GM21576 (cell line): ENCODE data around the gene SNHG17.
"Not testable (repeated sequence)": the region's sequence is repeated elsewhere in the genome, so short reads cannot be mapped to it uniquely, and the experiment has no call there.

Experiments used
- ATAC-seq: cut with Tn5 transposase; IDR thresholded peaks from one replicate; pipeline ENCODE4 v1.9.1; 2021; ENCODE audit warnings: mild to moderate bottlenecking, moderate library complexity; ENCODE audit not compliant: unreplicated experiment

SNHG17 gene

DNA sequence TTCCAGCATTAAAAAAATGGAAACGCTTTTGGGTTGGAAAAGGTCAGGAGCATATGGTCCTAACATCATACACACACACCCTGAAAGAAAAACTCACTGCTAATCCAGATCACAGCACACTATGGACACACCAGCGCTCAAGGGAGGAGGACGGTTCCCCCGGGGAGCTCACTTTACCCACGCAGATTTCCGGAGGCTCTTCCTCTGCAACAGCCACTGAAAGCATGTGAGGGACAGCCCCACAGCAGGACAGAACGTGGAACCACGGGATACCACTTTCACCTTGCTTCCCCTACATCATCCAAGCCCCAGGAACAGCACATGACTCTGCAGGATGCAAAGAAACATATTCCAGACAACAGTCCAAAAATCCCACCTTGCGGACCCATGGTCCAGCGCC is 13.2 kb downstream of the SNHG17 start:
- no peak for ATAC-seq

DNA sequence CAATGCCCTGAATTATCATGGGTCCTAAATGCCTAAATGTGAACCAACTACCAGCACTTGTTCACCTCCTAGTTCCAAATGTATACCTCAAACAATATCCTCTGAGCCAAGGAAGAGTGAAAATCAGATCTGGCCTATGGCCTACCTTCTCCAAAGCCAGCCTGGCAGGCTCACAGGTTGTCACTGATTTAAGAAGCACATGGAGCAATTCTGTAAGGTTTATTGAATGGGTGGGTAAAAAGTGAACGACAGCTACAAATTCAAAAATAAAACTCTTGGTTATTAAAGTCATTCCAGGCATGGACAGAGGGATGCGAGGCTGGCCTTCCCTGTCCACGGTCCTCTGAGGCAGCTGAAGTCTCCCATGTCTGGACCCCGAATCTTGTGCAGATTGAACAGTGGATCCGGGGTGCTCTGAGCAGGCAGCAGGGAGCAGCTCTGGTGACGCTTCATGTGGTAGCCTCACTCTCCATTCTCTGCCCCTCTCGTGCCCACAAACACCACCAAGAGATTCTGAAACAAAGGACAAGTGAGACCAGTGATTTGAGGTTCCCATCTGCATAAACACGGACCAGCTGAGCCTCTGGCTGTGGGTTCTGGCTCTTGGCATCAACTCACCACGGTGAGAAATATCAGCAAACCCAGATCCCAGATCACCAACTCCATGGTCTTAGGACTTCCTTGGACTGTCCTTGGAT is 14.6 kb downstream of the SNHG17 start:
- no peak for ATAC-seq

DNA sequence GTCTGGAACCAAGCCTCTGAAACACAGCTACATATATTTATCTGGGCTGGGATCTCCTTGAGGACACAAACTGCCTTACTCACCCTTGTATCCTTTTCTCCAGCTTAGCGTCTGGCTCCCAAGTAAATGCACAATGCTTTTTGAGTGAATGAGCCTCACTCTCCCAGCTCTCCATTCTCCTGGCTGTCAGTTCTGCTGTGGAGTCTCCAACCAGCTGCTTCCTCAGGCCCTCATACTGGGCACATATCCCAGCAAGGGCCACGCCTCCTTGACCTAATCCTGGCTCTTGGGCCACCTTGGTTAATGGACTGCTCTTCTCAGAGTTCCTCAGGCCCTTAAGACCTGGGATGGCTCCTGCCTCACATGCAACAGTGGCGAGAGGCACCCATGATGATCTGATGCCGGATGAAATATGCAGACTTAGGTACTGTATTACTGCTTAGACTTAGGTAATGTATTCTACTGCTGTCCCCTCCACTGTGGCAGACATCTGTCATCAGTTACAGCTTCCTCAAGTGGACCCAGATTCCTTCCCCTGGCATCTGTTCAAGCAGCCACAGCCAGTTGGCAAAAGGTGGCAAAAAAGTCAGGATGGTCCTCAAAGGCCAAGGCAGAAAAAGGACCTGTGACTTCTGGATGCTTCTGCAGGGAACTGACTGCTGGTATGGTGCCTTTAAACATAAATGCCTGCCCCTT is 16.5 kb downstream of the SNHG17 start:
- ATAC-seq = no peak

DNA sequence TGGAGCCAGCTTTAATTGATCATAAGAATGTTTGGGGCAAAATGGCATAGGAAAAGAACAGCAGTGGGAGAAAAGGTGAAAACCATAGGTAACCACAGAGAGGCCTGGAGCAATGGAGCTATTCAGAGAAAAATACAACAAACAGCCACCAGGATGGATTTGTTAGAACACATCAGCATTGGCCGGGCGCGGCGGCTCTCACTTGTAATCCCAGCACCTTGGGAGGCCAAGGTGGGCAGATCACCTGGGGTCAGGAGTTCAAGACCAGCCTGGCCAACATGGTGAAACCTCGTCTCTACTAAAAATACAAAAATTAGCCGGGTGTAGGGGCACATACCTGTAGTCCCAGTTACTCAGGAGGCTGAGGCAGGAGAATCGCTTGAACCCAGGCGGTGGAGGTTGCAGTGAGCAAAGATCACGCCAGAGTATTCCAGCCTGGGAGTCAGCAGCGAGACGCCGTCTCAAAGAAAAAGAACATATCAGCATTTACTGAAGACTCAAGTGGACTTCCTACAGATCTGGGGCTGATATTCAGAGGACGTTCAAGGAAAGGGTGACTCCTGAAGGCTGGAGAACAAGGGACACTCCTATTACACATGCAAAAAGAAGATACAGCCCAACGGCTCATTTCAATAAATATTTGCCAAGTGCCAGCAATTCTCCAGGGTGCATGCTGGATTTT is 20.2 kb downstream of the SNHG17 start:
- no peak for ATAC-seq

DNA sequence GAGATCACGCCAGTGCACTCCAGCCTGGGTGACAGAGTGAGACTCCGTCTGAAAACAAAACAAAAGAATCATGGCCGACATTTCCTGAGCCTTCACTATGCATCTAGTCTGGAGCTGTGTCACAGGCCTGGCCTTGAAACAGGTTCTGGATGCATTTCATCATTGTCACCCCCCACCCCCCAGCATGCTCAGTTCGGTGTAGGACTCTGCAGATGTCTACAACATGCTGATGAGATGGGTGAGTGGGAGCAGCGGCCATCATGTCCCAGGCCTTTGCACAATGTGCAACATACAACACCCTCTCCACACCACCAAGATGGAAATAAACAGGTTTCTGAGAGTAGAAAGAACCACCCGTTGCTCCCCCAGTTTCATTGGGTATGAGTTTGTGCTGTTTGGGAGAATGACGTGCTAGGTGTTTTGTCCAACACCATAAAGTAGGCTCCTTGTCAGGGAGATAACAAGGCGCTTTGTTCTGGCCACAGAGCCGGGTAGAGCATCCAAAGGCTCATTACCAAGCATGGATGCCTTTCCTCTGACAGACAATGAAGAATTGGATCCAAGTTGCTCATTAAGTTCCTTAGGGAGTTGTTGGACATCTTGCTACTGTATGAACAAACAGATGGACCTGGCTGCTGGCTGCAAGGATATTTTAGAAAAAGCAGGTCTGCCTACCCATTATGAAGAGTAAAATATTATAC is 22.1 kb downstream of the SNHG17 start:
- ATAC-seq = no peak

DNA sequence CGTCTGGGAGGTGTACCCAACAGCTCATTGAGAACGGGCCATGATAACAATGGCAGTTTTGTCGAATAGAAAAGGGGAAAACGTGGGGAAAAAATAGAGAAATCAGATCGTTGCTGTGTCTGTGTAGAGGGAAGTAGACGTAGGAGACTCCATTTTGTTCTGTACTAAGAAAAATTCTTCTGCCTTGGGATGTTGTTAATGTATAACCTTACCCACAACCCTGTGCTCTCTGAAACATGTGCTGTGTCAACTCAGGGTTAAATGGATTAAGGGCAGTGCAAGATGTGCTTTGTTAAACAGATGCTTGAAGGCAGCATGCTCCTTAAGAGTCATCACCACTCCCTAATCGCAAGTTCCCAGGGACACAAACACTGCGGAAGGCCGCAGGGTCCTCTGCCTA is 27.3 kb downstream of the SNHG17 start:
- not testable (repeated sequence) for ATAC-seq

DNA sequence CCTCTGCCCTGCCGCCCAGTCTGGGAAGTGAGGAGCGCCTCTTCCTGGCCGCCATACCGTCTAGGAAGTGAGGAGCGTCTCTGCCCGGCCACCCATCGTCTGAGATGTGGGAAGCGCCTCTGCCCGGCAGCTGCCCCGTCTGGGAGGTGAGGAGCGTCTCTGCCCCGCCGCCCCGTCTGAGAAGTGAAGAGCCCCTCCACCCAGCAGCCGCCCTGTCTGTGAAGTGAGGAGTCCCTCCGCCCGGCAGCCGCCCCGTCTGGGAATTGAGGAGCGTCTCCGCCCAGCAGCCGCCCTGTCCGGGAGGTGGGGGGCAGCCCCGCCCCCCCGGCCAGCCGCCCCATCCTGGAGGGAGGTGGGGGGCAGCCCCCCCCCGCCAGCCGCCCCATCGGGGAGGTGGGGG is 27.8 kb downstream of the SNHG17 start:
- no peak for ATAC-seq

DNA sequence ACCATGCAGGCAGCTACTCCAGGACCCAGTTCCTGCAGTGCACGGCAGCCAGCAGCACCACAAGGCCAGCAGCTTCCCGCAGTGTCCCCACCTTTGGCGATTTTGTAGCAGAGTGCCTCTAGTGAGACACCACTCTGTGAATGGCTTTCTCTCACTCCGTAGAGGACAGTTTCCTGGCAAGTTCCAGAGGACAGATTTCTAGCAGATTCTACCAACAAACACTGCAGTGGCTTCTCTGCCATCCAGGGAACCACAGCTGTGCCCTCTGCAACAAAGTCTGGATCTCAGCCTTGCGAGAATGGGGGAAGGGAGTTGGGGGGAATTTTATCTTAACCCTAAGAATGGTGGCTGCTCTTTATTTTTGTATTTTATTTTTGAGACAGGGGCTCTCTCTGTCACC is 28.7 kb downstream of the SNHG17 start:
- no peak for ATAC-seq

DNA sequence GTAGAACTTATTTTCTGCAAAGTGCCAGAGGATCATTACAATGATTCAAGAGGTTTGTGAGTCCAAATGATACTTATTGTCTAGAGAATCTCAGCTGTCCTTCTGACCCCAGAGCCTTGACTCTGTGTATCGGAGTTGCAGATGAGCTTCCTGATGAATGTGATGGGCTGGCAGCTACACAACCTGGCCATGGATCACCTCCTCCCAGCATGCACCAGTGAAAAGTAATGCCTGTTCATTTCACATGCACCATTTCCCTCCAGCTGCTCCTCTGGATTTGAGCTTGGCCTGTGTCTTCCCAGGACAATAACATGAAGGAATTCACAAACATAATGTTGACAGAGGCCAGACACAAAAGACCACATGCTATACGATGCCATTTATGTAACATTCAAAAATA is 30.0 kb downstream of the SNHG17 start:
- ATAC-seq = no peak

DNA sequence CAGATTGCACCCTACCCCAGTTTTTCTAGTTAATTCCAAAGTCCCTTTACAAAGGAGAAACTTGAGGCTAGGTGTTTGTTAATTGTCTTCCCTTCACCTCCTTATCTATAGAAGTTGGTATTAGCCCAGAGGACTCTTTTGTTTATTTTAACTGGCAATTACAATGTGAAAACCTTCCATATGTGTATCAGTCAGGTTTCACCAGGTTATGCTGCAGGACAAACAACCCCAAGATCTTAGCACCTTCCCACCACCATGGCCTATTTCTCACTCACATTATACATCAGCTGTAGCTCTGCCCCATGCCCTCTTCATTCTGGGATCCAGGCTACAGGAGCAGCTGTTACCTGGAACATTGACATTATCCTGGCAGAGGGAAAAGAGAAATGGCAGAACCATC is 31.1 kb downstream of the SNHG17 start:
- no peak for ATAC-seq

DNA sequence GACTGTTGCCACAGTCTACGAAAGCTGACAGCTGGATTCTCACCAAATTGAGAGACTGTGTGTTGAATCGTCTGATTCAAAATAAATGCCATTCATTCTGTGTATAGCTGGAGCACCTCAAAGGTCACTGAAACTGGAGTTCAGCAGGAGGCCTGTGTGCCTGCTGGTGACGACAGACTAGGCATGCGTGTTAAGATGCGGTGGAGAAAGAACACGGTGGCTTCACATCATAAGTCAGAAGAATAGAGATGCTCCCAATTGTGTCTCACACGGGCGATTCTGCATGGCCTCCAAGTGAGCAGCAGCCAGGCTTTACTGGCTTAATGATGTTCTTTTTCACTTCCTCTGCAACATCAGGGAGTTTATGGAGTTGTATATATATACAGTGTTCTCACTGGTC is 32.3 kb downstream of the SNHG17 start:
- no peak for ATAC-seq

DNA sequence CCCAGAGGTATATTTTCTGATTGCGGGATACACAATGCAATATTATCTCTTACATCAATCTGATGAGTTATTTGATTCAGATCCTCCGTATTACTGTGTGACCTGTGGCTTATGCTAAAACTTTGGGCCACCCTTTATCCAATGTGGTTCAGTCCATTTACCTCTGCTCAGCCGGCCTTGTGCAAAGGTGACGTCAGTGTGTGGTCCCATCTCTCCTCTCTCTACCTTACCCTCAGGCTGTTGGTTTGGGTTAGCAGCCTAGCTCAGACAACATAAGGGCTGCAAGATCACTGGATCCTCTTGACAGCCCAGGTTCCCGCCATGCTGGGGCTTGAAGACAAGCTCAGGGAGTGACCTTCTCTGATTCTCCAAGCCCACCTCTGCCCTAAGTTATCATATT is 33.0 kb downstream of the SNHG17 start:
- no peak for ATAC-seq

DNA sequence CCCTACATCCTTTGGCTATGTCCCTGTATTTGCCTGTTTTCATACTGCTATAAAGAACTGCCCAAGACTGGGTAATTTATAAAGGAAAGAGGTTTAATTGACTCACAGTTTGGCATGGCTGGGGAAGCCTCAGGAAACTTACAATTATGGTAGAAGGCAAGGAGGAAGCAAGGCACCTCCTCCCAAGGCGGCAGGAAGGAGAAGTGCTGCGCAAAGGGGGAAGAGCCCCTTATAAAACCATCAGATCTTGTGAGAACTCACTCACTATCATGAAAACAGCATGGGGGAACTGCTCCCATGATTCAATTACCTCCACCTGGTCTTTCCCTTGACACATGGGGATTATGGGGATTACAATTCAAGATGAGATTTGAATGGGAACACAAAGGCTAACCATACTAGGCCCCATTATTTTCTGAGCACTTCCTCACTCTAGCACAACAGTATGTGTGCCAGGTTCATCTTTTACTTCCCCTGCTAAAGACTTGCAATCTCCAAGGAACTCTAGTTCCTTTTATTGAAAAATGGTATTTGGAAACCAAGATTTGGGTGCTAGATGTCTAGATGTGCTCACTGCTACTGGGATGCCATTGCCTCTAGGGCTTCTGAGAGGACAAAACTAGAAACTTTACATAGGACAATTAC is 39.3 kb downstream of the SNHG17 start:
- not testable (repeated sequence) for ATAC-seq

DNA sequence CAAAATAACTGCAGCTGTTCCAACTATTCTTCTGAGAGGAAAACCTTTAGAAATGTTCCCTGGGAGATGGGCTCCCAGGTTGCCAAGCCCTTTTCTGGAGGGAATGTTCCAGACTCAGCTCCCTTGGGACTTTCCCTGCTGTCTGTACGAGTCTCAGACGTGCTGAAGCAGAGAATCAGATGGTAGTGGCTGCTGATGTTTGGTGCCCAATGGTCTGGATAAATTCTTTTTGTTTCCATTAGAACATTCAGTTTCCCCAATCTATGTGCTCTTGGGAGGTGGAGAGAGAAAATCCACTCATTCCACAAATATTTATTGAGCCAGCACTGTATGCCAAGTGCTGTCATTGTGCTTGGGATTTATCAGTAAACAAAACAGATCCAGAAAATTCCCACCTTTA is 40.0 kb downstream of the SNHG17 start:
- no peak for ATAC-seq

DNA sequence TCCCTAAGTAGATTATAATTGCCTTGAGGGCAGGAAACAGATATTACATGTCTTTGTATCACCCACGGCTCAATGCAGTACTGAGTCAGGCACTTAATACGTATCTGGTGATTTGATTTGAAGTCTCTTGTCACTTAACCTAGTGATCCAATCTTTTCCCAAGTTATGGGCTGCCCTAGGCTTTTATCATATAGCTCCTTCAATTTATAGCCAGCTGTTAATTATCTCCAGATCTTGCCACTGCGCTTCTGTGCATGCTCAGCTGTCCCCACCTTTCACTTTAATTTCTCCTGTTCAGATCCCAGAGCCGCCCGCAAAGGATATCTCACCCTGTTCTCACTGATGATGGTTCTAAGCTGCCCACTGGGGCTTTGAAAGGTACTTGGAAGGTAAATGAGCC is 41.9 kb downstream of the SNHG17 start:
- ATAC-seq = no peak

DNA sequence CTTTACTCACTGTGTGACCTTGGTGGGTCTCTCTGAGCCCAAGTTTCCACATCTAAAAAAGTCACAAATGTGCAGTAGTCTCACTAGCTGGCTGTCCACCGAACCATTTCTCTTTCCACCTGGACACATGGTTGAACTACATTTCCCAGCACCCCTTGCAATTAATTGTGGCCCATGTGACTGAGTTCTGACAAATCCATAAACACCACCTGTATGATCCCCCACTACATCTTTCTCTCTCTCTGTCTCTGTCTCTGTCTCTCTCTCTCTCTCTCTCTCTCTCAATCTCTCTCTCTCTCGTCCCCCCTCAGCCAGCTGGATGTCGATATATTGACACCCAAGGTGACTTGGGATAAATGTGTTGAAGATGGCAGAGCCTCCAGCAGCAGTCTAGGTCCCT is 42.8 kb downstream of the SNHG17 start:
- ATAC-seq = no peak

DNA sequence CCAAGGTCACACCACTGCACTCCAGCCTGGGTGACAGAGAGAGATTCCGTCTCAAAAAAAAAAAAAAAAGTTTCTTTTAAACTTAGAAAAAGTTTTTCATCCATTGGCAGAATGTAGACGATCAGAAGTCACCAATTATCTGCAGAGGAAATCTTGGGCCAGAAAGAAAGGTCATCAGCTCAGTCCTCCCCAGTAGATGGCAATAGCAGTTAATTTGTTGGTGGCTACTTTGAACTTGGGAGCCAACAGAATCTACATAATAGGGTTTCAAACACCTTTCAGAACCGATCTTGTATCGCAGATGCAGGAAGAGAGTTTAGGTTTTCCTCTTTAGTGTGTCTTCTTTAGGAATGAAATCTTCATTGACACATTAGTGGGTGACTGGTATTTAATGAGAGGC is 47.2 kb downstream of the SNHG17 start:
- no peak for ATAC-seq

DNA sequence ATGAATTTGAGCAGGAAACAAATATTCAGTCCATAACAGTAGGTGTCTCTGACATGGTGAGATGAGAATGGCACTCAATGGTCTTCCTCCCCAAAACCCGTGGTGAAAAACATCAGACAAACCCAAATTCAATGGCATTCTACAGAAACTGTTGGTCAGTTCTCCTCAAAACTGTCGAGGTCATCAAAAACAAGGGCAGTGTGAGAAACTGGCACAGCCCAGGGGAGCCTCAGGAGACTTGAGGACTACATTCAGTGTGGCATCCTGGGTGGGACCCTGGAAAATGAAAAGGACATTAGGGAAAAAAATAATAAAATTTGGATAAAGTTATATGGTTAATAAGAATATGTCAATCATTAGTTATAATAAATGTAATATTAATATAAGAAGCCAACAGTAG is 48.3 kb downstream of the SNHG17 start:
- ATAC-seq = no peak

DNA sequence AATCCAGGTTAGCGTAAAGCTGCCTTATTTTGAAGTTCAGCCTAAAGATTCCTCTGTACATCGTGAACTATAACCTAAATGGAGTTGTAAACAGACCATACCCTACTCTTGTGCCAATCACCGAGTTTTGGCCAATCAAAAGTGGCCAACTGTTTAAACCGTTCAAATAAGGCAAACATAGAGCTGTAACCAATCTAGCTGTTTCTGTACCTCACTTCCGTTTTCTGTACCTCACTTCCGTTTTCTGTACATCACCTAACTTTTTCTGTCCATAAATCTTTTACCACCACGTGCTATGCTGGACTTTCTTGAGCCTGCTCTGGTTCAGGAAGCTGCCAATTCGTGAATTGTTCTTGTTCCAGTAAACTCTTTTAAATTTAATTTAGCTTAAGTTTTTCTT is 49.1 kb downstream of the SNHG17 start:
- ATAC-seq = no peak

DNA sequence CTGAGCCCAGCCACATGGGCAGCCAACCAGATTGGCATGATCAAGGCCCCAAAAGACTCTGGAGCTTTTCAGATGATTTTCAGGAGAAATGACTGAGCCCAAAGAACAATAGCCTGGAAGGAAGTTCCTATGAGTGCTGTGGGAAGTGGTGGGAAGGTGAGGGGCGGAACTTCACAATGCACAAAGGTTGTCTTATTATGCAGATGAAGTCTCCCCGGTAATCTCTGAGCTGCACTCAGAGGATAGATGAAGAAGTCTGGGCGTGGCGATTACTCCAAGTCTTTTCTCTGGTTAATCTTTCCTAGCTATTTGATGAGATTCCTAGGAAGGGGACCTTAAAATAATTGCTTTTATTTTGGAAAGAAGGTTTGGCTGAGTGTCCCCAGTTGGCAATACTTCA is 52.0 kb downstream of the SNHG17 start:
- ATAC-seq = no peak

DNA sequence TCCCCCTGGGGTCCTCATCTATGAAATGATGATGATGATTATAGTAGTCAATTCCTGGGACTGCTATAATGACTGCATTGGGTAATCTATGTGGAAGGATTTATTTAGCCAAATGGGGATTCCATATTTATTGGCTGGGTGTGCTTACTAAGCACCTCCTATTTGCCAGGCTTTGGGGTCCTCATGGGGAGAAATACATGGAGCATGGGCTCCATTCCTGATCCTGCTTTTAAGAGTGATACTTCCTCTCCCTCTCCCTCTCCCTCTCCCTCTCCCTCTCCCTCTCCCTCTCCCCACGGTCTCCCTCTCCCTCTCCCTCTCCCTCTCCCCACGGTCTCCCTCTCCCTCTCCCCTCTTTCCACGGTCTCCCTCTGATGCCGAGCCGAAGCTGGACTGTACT is 57.3 kb downstream of the SNHG17 start:
- ATAC-seq = not testable (repeated sequence)
